Activated CD8-positive, alpha-beta memory T cell treated with anti-CD3 and anti-CD28 coated beads, Interleukin-2, amount 50 U/mL, for 48 hours (primary cell): ENCODE measurements around the gene LRCH4.

Experiments used
- DNase-seq: peaks from one replicate; pipeline ENCODE4 v3.0.0-alpha.2; 2020

Gene LRCH4

GRCh38 chr7:100582041-100582579 is 3.8 kb downstream of the LRCH4 start:
- DNase-seq: no peak

- DNase-seq: no peak
These were observed 5.3 kb downstream of the LRCH4 start for GRCh38 chr7:100580466-100581283.

- DNase-seq: no peak
These were observed 7.4 kb downstream of the LRCH4 start for GRCh38 chr7:100578246-100579183.

- DNase-seq: no peak
These were observed 8.4 kb downstream of the LRCH4 start for GRCh38 chr7:100577507-100577906.

GRCh38 chr7:100577103-100577502 is 8.8 kb downstream of the LRCH4 start:
- no peak for DNase-seq

GRCh38 chr7:100576384-100576993 is 9.4 kb downstream of the LRCH4 start:
- no peak for DNase-seq

GRCh38 chr7:100575746-100576383 is 10.1 kb downstream of the LRCH4 start:
- DNase-seq: no peak

- DNase-seq: no peak
These were observed 10.7 kb downstream of the LRCH4 start for GRCh38 chr7:100575206-100575631.

- DNase-seq: no peak
These were observed 11.3 kb downstream of the LRCH4 start for GRCh38 chr7:100574362-100575205.

- no peak for DNase-seq
These were observed 12.1 kb downstream of the LRCH4 start, which contains the start of gene SAP25 for GRCh38 chr7:100573691-100574361. Gene SAP25, minus strand, starts transcription at chr7:100573900. Its CDS starts 158 bp downstream, at chr7:100573742.

- DNase-seq: no peak
These were observed 12.8 kb downstream of the LRCH4 start for GRCh38 chr7:100572949-100573675.

- no peak for DNase-seq
These were observed 13.5 kb downstream of the LRCH4 start for GRCh38 chr7:100572281-100572948.

- no peak for DNase-seq
These were observed 14.2 kb downstream of the LRCH4 start for GRCh38 chr7:100571829-100572116.

- no peak for DNase-seq
These were observed 14.7 kb downstream of the LRCH4 start for GRCh38 chr7:100570954-100571828.

- DNase-seq: peak; percentile 80
These were observed 16.8 kb downstream of the LRCH4 start for GRCh38 chr7:100568896-100569844.

GRCh38 chr7:100568176-100568895 is 17.6 kb downstream of the LRCH4 start:
- DNase-seq: no peak

- DNase-seq: no peak
These were observed 18.2 kb downstream of the LRCH4 start for GRCh38 chr7:100567751-100568175.
